IMR-90 (cell line): Measurements from ENCODE around the gene RGS9. TPM values are rescaled to one million over a fixed set of nuclear protein-coding genes. Genes with fewer than 3 reads are reported as not detected.
A peak's percentile ranks its signal among the peaks of the same experiment; 100 is the strongest.

Source experiments
- ATAC-seq: fragments of 200-7000 bp; cut with Tn5 transposase; 2 replicates; pipeline ENCODE4 v1.9.1; 2020; ENCODE audit warnings: low read depth, mild to moderate bottlenecking, moderate library complexity
- Bru-seq: library from RNA; stranded (reverse); fragments of 400-500 nt; gene quantifications from one replicate; lab custom pipeline; 2021; lab: Mats Ljungman, UMichigan
- BruChase-seq, 2 experiments: library from RNA; stranded (reverse); fragments of 400-500 nt; gene quantifications; one replicate each; lab custom pipeline; 2021; lab: Mats Ljungman, UMichigan
- BruUV-seq: library from RNA; stranded (reverse); fragments of 400-500 nt; replicated peaks from 2 replicates; lab custom pipeline; 2021; lab: Mats Ljungman, UMichigan
- CTCF ChIA-PET: fragments of 300-600 bp; formaldehyde crosslinking; extraction: SDS; loops from one replicate; lab custom pipeline; 2021; ENCODE audit warnings: antibody characterized with exemption; lab: Yijun Ruan, JAX
- POLR2A ChIA-PET: fragments of 300-600 bp; sonication (Branson Sonifier 250); formaldehyde crosslinking; loops from one replicate; lab custom pipeline; 2022; ENCODE audit warnings: antibody characterized with exemption; ENCODE audit not compliant: unreplicated experiment; lab: Charles Lee
- DNase-seq: peaks from one replicate; pipeline ENCODE4 v3.0.0; 2013
- H2AFZ ChIP-seq: replicated peaks from 2 replicates; pipeline ENCODE3; 2013; ENCODE audit warnings: low read length, mild to moderate bottlenecking; ENCODE audit not compliant: poor library complexity
- H2AK5ac ChIP-seq: 2 replicates; pipeline ENCODE4 v1.6.1; 2013; ENCODE audit warnings: low read depth, low read length, inconsistent platforms
- H2AK9ac ChIP-seq: replicated peaks from 2 replicates; pipeline ENCODE3; 2013; ENCODE audit warnings: mild to moderate bottlenecking, low read depth, low read length, moderate library complexity; ENCODE audit not compliant: poor library complexity
- H2BK120ac ChIP-seq: 2 replicates; pipeline ENCODE4 v1.6.1; 2013; ENCODE audit warnings: low read depth, low read length, inconsistent platforms
- H2BK15ac ChIP-seq: 3 replicates; pipeline ENCODE4 v1.6.1; 2013; ENCODE audit warnings: low read depth, low read length, inconsistent platforms
- H2BK20ac ChIP-seq: 2 replicates; pipeline ENCODE4 v1.6.1; 2013; ENCODE audit warnings: low read depth, mild to moderate bottlenecking, inconsistent platforms, low read length, moderate library complexity
- H2BK5ac ChIP-seq: 2 replicates; pipeline ENCODE4 v1.6.1; 2013; ENCODE audit warnings: mild to moderate bottlenecking, low read depth, low read length, inconsistent platforms; ENCODE audit not compliant: poor library complexity, severe bottlenecking
- H3K14ac ChIP-seq: replicated peaks from 2 replicates; pipeline ENCODE4 v1.6.1; 2013; ENCODE audit warnings: low read depth, low read length, inconsistent platforms
- H3K18ac ChIP-seq: 2 replicates; pipeline ENCODE4 v1.6.1; 2013; ENCODE audit warnings: low read depth, low read length, control low read depth
- H3K23ac ChIP-seq: 2 replicates; pipeline ENCODE4 v1.6.1; 2013; ENCODE audit warnings: low read depth, low read length, inconsistent platforms
- H3K27ac ChIP-seq: 2 replicates; pipeline ENCODE4 v1.5.1; 2013; ENCODE audit warnings: mild to moderate bottlenecking, control low read depth, low read length; ENCODE audit not compliant: insufficient read depth
- H3K27me3 ChIP-seq: 2 replicates; pipeline ENCODE4 v1.6.1; 2013; ENCODE audit warnings: low read length; ENCODE audit not compliant: control insufficient read depth, insufficient read depth
- H3K36me3 ChIP-seq: 2 replicates; pipeline ENCODE4 v1.6.1; 2013; ENCODE audit warnings: low read length, mixed read lengths; ENCODE audit not compliant: control insufficient read depth, insufficient read depth
- H3K4ac ChIP-seq: 2 replicates; pipeline ENCODE4 v1.6.1; 2013; ENCODE audit warnings: low read depth, low read length, inconsistent platforms
- H3K4me1 ChIP-seq: 2 replicates; pipeline ENCODE4 v1.6.1; 2013; ENCODE audit warnings: low read length, mixed read lengths; ENCODE audit not compliant: control insufficient read depth, insufficient read depth
- H3K4me2 ChIP-seq: 2 replicates; pipeline ENCODE4 v1.6.1; 2013; ENCODE audit warnings: low read depth, mild to moderate bottlenecking, control low read depth, low read length, moderate library complexity
- H3K4me3 ChIP-seq: 2 replicates; pipeline ENCODE4 v1.5.1; 2013; ENCODE audit warnings: low read depth, mild to moderate bottlenecking, control low read depth, low read length, moderate library complexity; ENCODE audit not compliant: insufficient read depth
- H3K56ac ChIP-seq: 2 replicates; pipeline ENCODE4 v1.6.1; 2013; ENCODE audit warnings: low read length, inconsistent platforms; ENCODE audit not compliant: insufficient read depth; ENCODE audit errors: extremely low read depth
- H3K79me1 ChIP-seq, 2 experiments: 2 replicates each; pipeline ENCODE4 v1.6.1; 2013; ENCODE audit warnings: low read length in 2 of 2, inconsistent platforms in 1 of 2, low read depth in 1 of 2
- H3K9ac ChIP-seq: 2 replicates; pipeline ENCODE4 v1.6.1; 2013; ENCODE audit warnings: low read depth, low read length, control low read depth
- H3K9me1 ChIP-seq: 2 replicates; pipeline ENCODE4 v1.6.1; 2013; ENCODE audit warnings: low read length, inconsistent platforms; ENCODE audit not compliant: insufficient read depth
- H3K9me3 ChIP-seq: 2 replicates; pipeline ENCODE4 v1.6.1; 2013; ENCODE audit warnings: low read length; ENCODE audit not compliant: control insufficient read depth, insufficient read depth
- H4K20me1 ChIP-seq: 2 replicates; pipeline ENCODE4 v1.6.1; 2013; ENCODE audit warnings: low read length, inconsistent platforms; ENCODE audit not compliant: insufficient read depth
- H4K5ac ChIP-seq: 2 replicates; pipeline ENCODE4 v1.6.1; 2013; ENCODE audit warnings: mild to moderate bottlenecking, low read depth, low read length, control low read depth
- H4K8ac ChIP-seq, 2 experiments: 2 replicates each; pipeline ENCODE4 v1.6.1; 2013; ENCODE audit warnings: low read depth in 2 of 2, low read length in 2 of 2, control low read depth in 1 of 2, inconsistent platforms in 1 of 2
- H4K91ac ChIP-seq: 2 replicates; pipeline ENCODE4 v1.6.1; 2013; ENCODE audit warnings: low read depth, low read length, inconsistent platforms; ENCODE audit not compliant: insufficient read depth
- CHD1 ChIP-seq: IDR thresholded peaks from 2 replicates; pipeline ENCODE4 v1.6.1; 2012; ENCODE audit warnings: low read depth, low read length, improper control_type of control experiment
- ELK1 ChIP-seq: fragments of 150-350 bp; IDR thresholded peaks from 2 replicates; pipeline ENCODE4 v1.6.1; 2016; ENCODE audit warnings: low read depth, mild to moderate bottlenecking, low read length, moderate library complexity, borderline replicate concordance
- MAZ ChIP-seq: IDR thresholded peaks from 2 replicates; pipeline ENCODE4 v1.6.1; 2012; ENCODE audit warnings: low read depth, mild to moderate bottlenecking, low read length, improper control_type of control experiment, moderate library complexity, borderline replicate concordance
- MXI1 ChIP-seq: IDR thresholded peaks from 2 replicates; pipeline ENCODE4 v1.6.1; 2012; ENCODE audit warnings: low read depth, mild to moderate bottlenecking, low read length, moderate library complexity, borderline replicate concordance
- RAD21 ChIP-seq: IDR thresholded peaks from 2 replicates; pipeline ENCODE4 v1.6.1; 2012; ENCODE audit warnings: low read length, improper control_type of control experiment
- SMC3 ChIP-seq: fragments of 150-350 bp; IDR thresholded peaks from 2 replicates; pipeline ENCODE4 v1.6.1; 2016; ENCODE audit warnings: low read depth, mild to moderate bottlenecking, antibody characterized with exemption, low read length, moderate library complexity
- WGBS, 2 experiments: methylation state at CpG; one replicate each; pipeline versions ENCODE4 v1.1.5 to v1.1.7; 2013; ENCODE audit warnings: missing lambda C conversion rate in 2 of 2; ENCODE audit not compliant: insufficient read length in 1 of 2; ENCODE audit errors: extremely low coverage in 2 of 2; 5-methylcytosine and 5-hydroxymethylcytosine counted together
- dilution Hi-C: fragments of 300-500 bp; cut with HindIII; formaldehyde crosslinking; loops from one replicate; pipeline ENCODE4 v1.14.3; 2018; ENCODE audit warnings: low sequenced_read_pairs; ENCODE audit not compliant: unreplicated experiment
- in situ Hi-C: fragments of 300-500 bp; cut with MboI; formaldehyde crosslinking; loops from 3 replicates; pipeline ENCODE4 v1.14.3; 2019; ENCODE audit warnings: low sequenced_read_pairs, inconsistent platforms, mixed read lengths
- intact Hi-C: fragments of 100-400 bp; cut with micrococcal nuclease; formaldehyde crosslinking; loops from 2 replicates; pipeline ENCODE4 v1.10.0; 2022
- long read RNA-seq: library from polyadenylated mRNA; unstranded; transcript quantifications from one replicate; pipeline ENCODE4 v2.0.0, GENCODE V29; 2021; ENCODE audit not compliant: unreplicated experiment
- polyA plus RNA-seq, 3 experiments: library from polyadenylated mRNA; depleted of rRNA; stranded (reverse); fragments of >200 nt; gene quantifications; 2 replicates each; pipeline ENCODE4 v1.2.3, GENCODE V29; 2012; ENCODE audit warnings: low replicate concordance in 1 of 3
- total RNA-seq: library from RNA; depleted of rRNA; stranded (reverse); fragments of >200 nt; gene quantifications from 2 replicates; pipeline ENCODE4 v1.2.3, GENCODE V29; 2012; rRNA removed
- TF ChIP-seq, protein P1 (sequence below): conservative IDR thresholded peaks from 2 replicates; pipeline ENCODE4 v1.5.1; 2012; ENCODE audit warnings: mild to moderate bottlenecking, low read depth, low read length, improper control_type of control experiment

RGS9 gene
- total RNA-seq (0.90 and 1.4 TPM in 2 replicates), polyA plus RNA-seq (2012; rRNA removed) (0.77 and 1.1 TPM in 2 replicates), Bru-seq, nascent RNA (percentile 30 among the genes with signal in this experiment), BruChase-seq, experiment 1, labeled RNA remaining after a 6-hour chase (percentile 24 among the genes with signal in this experiment), BruChase-seq, experiment 2, labeled RNA remaining after a 2-hour chase (percentile 29 among the genes with signal in this experiment)
- 0.41 and 0.58 TPM in 2 replicates for polyA plus RNA-seq (2012; cell fraction: cytosol; rRNA removed)
- 0.60 and 1.3 TPM in 2 replicates for polyA plus RNA-seq (2012; cell fraction: nucleus; rRNA removed; ENCODE audit: low replicate concordance)
- long read RNA-seq, partial matches to known transcripts, result 0 of 2 reads
- long read RNA-seq, other reads (novel, unspliced or antisense), result 1 of 2 reads

DNA sequence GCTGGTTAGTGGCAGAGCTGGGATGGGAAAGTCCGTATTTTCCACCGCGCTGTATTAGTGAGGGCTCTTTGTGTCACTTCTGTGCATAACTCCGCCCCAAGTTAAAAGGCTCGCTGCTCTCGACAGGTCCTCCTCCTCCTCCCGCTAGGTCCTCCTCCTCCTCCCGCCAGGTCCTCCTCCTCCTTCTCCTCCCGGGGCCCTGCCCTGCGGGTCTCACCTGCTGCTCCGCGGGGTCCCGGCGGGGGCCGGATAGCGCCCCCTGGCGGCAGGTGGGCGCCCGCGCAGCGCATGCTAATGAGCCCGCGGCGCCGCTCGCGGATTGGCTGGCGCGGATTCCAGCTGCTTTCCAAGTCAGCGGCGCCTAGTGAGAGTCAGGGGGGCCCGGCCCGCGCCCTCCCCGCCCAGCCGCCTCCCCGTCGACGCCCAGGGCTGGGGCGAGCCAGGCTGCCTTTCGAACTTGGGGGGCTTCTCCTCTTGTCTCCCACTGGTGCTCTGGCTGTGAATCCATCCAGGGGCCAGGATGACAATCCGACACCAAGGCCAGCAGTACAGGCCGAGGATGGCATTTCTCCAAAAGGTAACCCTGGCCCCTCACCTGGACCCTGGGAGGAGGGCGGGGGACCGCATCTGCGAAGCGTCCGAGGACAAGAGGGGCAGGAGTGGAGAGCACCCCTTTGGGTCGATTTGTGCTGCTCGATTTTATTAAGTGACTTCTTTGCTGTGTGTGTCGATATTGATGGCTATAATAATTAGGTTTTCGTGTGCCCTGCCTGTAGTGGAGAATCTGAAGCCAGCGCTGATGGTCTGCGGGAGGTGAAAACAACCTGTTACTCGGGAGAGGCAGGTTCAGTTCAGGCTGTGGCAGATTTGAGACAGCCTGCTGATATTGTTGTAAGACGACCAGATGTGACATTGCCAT is at the start of gene RGS9:
RGS9 (plus strand) TSS at position 350 of the 919 bp plus-strand sequence; CDS start at position 521, 171 bp downstream.
- H2BK15ac ChIP-seq, result peak within 1 kb of the TSS; percentile 64; the same call in 2 of the 3 replicates
- peak within 1 kb of the TSS; percentile 24 for H2BK20ac ChIP-seq
- H4K5ac ChIP-seq, result peak within 1 kb of the TSS; percentile 22
- peak within 1 kb of the TSS; percentile 12; the same call in 1 of the 2 replicates for H3K27ac ChIP-seq
- peak within 1 kb of the TSS; percentile 73 for H2BK120ac ChIP-seq
- intact Hi-C loops (no loop called here), in situ Hi-C loops (no loop called here), dilution Hi-C loops (no loop called here)
- H2BK5ac ChIP-seq, result no peak within 1 kb of the TSS
- ChIA-PET POLR2A (interaction anchor here (0.6 kb wide), 1 partner anchor 48 kb away, joined by 3 read pairs; no protein-coding TSS in a partner anchor), CTCF (interaction anchor here (0.6 to 1.6 kb wide), 10 partner anchors 9 to 177 kb away, joined by 3 to 8 read pairs (median 3); no protein-coding TSS in a partner anchor)
- no peaks in the 10 kb centered on the region for H3K9me3 ChIP-seq
- peak within 1 kb of the TSS; percentile 89 for H2AK9ac ChIP-seq
- 6% methylated on average over 30 of the region's 56 CpGs; no CpG with 5 or more reads in 1 of the 2 experiments for WGBS, 2 experiments
- no TSS peak for BruUV-seq
- peaks cover 10% of the 10 kb centered on the region for H3K4me1 ChIP-seq
- H2AK5ac ChIP-seq, result peak within 1 kb of the TSS; percentile 78; the same call in 1 of the 2 replicates
- no peaks in the 10 kb centered on the region for H3K36me3 ChIP-seq
- peak within 1 kb of the TSS; percentile 89 for H3K4me2 ChIP-seq
- peak within 1 kb of the TSS; percentile 14 for H3K18ac ChIP-seq
- H3K4ac ChIP-seq, result peak within 1 kb of the TSS; percentile 75
- no peak within 1 kb of the TSS for H3K56ac ChIP-seq
- peak; percentile 98 for ATAC-seq
- peaks cover 0 to 12% of the 10 kb centered on the region in 2 experiments; a peak in 3 of 4 replicates for H3K79me1 ChIP-seq
- H3K9ac ChIP-seq, result peak within 1 kb of the TSS; percentile 54
- peaks cover 6% of the 10 kb centered on the region; the same call in 1 of the 2 replicates for H3K9me1 ChIP-seq
- H4K91ac ChIP-seq, result peak within 1 kb of the TSS; percentile 44; the same call in 1 of the 2 replicates
- H4K8ac ChIP-seq, result peak within 1 kb of the TSS; percentile 33 to 80; a peak in 2 of 4 replicates
- peak within 1 kb of the TSS; percentile 48 for H3K4me3 ChIP-seq
- DNase-seq, result peak; percentile 52
- H2AFZ ChIP-seq, result peak within 1 kb of the TSS; percentile 93
- H3K23ac ChIP-seq, result peak within 1 kb of the TSS; percentile 52
- peaks cover 2% of the 10 kb centered on the region; the same call in 1 of the 2 replicates for H3K27me3 ChIP-seq
- peak within 1 kb of the TSS; percentile 78 for H3K14ac ChIP-seq
- no peak for TF ChIP-seq CHD1
- TF ChIP-seq MXI1, result no peak
- TF ChIP-seq, protein P1, sequence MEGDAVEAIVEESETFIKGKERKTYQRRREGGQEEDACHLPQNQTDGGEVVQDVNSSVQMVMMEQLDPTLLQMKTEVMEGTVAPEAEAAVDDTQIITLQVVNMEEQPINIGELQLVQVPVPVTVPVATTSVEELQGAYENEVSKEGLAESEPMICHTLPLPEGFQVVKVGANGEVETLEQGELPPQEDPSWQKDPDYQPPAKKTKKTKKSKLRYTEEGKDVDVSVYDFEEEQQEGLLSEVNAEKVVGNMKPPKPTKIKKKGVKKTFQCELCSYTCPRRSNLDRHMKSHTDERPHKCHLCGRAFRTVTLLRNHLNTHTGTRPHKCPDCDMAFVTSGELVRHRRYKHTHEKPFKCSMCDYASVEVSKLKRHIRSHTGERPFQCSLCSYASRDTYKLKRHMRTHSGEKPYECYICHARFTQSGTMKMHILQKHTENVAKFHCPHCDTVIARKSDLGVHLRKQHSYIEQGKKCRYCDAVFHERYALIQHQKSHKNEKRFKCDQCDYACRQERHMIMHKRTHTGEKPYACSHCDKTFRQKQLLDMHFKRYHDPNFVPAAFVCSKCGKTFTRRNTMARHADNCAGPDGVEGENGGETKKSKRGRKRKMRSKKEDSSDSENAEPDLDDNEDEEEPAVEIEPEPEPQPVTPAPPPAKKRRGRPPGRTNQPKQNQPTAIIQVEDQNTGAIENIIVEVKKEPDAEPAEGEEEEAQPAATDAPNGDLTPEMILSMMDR, result peak; percentile 90
- TF ChIP-seq RAD21, result peak; percentile 72
- TF ChIP-seq MAZ, result peak; percentile 72
- peak; percentile 65 for TF ChIP-seq SMC3
- TF ChIP-seq ELK1, result no peak
- no peaks in the 10 kb centered on the region for H4K20me1 ChIP-seq
